GM20000 (cell line): Measurements from ENCODE around the gene CDH12.
"Not testable (repeated sequence)": the region's sequence is repeated elsewhere in the genome, so short reads cannot be mapped to it uniquely, and the experiment has no call there.

Source experiments
- DNase-seq: peaks from one replicate; pipeline ENCODE4 v3.0.0; 2012; ENCODE audit warnings: low spot score
- TF ChIP-seq, protein P1 (sequence below): IDR thresholded peaks from 2 replicates; pipeline ENCODE4 v1.5.1; 2012; ENCODE audit warnings: mild to moderate bottlenecking, control low read depth; ENCODE audit errors: extremely low read depth, missing control alignments

CDH12 gene

DNA sequence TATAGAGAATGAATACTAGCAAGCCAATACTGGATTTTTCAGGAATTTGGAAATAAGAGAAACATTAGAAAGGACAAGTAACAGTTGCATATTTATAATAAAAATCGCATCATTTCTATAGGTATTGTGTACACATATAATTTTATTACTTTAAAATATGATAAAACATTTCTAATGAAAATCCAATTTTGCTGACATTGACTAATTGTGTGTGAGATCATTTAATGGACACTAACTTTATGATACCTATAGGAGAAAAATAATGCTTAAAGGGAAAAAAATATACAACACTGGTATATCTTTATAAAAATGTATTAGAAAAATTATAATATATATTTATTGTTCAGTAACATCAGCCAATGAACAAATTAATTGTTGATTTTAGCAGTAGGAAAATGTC lies 557.3 kb downstream of the CDH12 start:
- TF ChIP-seq, protein P1, sequence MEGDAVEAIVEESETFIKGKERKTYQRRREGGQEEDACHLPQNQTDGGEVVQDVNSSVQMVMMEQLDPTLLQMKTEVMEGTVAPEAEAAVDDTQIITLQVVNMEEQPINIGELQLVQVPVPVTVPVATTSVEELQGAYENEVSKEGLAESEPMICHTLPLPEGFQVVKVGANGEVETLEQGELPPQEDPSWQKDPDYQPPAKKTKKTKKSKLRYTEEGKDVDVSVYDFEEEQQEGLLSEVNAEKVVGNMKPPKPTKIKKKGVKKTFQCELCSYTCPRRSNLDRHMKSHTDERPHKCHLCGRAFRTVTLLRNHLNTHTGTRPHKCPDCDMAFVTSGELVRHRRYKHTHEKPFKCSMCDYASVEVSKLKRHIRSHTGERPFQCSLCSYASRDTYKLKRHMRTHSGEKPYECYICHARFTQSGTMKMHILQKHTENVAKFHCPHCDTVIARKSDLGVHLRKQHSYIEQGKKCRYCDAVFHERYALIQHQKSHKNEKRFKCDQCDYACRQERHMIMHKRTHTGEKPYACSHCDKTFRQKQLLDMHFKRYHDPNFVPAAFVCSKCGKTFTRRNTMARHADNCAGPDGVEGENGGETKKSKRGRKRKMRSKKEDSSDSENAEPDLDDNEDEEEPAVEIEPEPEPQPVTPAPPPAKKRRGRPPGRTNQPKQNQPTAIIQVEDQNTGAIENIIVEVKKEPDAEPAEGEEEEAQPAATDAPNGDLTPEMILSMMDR: no peak
- DNase-seq: no peak

DNA sequence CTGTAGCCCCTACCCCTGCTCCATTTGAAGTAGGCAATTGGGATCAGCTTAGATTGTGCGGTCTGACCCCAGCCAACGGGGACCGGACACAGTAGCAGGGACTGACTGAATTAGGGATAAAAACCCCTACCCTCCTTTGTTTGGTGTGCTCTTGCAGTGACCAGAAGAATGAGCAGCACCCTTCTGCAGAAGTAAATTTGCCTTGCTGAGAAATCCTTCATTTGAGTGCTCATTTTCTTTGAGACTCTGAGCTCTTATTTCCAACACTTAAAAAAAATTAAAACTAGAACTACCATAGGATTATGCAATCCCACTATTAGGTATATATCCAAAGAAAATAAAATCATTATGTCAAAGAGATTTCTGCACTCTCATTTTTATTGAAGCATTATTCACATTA lies 560.0 kb downstream of the CDH12 start:
- TF ChIP-seq, protein P1: no peak
- DNase-seq: no peak

DNA sequence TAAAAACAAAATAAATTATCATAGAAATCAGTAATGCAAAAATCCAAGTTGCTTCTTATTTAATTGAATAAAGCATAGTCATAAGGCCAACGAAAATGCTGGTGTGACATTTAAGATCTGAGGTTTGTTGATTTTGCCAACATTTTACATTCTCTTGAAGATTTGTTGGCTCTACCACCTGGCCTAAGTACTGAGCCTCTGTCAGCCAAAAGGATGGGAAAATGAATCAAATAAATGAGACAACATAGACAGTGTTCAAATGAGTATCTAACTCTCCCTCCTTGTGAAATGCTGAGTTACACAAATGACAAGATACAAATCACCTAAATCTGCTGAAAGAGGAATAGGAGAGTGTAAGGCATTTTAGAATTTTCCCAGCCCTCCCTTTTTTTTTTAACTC lies 575.0 kb downstream of the CDH12 start:
- TF ChIP-seq, protein P1: no peak
- no peak for DNase-seq

DNA sequence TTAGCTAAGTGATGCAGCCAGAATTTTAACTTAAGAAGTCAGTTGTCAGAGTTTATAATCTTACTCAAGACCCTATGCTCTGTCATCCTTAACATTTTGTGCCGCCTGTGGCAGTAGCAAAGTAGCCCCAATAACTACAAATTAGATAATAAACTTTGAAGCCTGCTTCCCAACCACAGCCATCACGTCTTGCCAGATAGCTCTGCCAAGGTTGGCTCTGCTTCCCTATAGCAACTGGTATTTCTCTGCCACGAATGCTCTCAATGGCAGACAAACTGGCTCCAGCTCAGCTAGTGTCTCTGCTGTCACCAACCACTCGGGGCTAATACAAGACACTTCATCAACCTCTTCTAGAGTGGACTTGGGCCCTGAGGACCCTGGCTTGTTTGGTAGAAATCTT lies 576.1 kb downstream of the CDH12 start:
- DNase-seq: no peak
- TF ChIP-seq, protein P1: no peak

DNA sequence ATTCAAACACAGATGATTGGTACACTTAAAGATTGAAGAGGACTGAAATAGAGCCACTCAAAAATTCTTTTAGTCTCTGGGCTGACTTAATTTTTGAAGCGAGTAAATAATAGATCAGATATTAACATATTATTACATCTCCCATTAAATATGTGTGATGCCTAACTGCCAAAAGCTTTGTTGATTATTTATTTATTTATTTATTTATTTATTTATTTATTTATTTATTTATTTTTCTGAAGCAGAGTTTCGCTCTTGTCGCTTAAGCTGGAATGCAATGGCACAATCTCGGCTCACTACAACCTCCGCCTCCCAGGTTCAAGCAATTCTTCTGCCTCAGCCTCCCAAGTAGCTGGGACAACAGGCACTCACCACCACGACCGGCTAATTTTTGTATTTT lies 587.3 kb downstream of the CDH12 start:
- DNase-seq: not testable (repeated sequence)

DNA sequence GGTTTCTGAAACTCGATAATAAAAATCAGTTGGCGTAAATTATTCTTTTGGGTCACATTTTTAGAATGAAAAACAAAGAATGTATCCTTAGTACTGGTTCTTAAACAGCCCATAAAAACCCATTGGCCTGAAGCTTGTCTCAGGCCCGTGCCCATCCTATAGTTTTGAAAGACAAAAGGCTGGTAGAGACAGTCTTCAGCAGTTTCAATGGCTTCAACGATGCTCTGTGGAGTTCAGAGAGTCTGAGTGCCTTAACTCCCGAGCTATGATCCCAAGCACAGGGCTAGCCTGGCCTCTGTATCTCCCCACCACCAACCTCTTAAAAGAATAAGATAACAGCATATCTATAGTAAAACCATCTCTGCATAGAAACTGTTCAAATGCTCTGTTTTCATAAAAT lies 595.0 kb downstream of the CDH12 start:
- DNase-seq: no peak

DNA sequence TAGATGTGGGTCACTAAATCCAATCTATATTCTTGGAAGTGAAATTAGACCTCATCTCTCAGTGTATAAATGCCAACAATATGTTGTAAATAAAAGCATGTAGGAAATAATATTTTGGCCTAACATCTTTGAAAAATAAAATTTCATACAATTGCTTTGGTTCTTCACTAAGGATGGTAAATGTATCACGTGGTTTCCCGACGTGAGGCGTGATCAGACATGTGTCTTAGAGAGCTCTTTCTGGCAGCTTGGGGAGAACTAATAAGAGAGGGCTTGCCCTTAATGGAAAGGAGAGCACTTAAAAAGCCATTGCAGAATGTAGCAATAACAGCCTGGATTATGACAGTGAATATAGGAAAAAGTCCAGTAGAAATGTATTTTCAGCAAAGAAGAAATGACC lies 602.6 kb downstream of the CDH12 start:
- TF ChIP-seq, protein P1: no peak
- DNase-seq: no peak

More for the DNA sequence above, 595.0 kb downstream of the CDH12 start:
- TF ChIP-seq, protein P1: no peak

DNA sequence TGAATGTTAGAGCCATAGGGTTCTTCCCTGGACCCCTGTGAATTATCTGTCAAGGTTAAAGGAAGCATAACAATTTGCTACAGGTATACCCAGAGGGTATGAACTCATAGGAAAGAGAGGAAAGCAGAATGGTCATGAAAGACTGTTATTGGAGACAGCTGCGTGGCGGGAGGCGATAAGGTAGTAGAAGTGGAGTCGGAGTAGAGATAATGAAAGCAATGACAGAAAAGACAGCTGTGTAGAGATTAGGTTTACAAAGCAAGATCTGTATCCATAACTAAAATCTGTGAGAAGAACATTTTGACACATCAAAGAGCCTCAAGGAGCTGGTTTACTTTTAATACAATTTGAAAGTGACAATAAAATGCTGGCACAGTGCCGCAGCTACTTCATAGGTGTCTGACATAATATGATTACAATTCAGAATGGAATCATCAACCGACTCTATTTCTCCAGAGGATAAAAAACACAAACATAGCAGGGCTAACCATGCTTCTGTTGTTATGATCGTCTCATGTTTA lies 603.9 kb downstream of the CDH12 start:
- TF ChIP-seq, protein P1: no peak
- DNase-seq: no peak
